NCI-H1436 (cell line): ENCODE results near the gene SOX9.
"Not testable (repeated sequence)": the region's sequence is repeated elsewhere in the genome, so short reads cannot be mapped to it uniquely, and the experiment has no call there.

Experiments
- DNase-seq: peaks from one replicate; lab custom pipeline; 2025; lab: John Stamatoyannopoulos, UW

Gene SOX9

DNA sequence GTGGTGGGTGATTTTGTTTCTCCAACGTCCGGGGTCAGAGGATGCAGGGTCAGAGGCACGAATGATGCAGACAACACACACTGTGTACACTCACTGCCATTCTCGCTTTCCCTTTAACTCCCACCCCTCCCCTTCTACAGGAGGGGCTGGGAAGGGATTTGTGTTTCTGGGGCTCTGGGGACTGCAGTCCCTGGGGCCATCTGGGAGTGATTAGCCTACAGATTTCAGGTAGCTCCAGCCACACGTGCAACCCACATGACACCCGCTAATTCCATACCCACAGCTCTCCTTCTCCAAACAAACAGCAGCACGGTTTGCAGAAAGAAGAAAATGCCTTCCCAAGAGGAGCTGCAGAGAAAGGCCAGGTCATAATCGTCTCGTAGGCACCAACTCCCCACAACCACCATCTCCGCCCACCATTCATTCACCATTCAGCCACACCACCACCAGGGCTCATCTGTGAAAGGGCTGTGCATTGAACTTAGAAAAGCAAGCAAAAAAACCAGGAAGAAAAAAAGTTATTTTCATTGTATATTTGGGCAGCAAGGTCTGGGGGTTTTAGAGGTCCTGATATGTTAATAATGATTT is 9.4 kb upstream of the SOX9 start:
- peak; percentile 73 for DNase-seq

DNA sequence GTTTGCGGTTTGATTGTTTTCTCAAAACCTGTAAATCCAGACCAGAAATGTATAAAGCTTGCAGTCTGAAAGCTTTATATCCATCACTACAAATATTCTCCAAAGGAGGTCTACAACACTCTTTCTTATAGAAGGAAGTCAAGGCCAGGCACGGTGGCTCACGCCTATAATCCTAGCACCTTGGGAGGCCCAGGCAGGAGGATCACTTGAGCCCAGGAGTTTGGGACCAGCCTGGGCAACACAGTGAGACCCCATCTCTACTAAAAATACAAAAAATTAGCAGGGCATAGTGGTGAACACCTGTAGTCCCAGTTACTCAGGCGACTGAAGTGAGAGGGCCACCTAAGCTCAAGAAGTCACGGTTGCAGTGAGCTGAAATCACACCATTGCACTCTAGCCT is 8.9 kb upstream of the SOX9 start:
- not testable (repeated sequence) for DNase-seq

DNA sequence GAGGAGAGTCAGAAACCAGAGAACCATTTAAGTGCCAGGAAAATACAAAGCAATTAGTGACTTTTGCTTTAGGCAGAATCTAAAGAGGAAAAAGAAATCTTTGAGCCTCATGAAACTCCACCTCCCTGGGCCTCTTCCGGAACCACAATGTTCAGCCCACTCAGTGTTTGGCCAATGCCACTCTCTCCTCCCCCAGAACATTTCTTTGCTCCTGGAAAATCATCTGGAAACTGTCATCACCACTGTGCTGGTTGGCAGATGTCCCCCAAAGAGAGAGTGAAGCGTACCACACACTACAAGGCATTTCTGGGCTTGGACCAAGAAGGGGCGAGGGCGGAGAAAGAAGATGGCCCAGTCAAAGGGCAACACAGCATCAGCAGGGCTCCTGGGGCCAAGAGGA is 7.1 kb upstream of the SOX9 start:
- no peak for DNase-seq

DNA sequence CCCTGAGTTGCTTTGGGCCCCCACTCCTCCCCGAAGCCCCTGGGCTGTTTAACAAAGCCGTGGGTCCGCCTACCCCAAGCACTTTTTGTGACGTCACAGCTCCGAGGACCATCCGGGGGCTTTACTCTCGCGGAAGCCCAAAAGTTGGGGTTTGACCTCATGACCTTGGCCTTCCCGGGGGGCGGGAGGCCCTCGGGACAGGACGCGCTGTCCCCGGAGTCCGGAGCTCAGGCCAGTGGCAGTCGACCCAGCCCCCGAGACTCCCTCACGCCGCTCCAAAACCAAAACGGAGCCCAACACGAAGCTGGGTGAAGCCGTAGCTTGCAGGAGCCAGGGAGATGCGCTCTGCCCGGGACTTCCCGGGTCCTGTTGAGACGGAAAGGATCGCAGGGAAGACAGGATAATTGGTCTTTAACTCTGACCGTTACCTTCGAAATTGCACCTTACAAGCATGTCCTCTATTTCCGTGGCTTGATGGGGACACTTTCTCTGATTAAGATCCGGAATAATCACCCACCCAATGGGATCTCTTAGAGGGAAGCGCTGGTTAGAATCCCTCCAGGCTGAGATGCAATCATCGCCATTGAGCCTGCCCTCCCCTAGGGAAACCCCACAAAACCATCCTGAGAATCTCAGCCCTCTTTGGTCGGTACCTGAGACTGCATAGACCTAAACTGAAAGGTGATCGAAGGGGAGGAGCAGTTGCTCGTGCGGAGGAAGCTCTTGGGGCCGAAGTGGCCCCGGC is 4.9 kb upstream of the SOX9 start:
- no peak for DNase-seq

GRCh38 chr17:72116661-72117521 is 3.9 kb upstream of the SOX9 start:
- DNase-seq: no peak

- no peak for DNase-seq
Measured at GRCh38 chr17:72117535-72118334, 3.1 kb upstream of the SOX9 start.

- peak; percentile 51 for DNase-seq
Measured at GRCh38 chr17:72118335-72119076, 2.3 kb upstream of the SOX9 start.

DNA sequence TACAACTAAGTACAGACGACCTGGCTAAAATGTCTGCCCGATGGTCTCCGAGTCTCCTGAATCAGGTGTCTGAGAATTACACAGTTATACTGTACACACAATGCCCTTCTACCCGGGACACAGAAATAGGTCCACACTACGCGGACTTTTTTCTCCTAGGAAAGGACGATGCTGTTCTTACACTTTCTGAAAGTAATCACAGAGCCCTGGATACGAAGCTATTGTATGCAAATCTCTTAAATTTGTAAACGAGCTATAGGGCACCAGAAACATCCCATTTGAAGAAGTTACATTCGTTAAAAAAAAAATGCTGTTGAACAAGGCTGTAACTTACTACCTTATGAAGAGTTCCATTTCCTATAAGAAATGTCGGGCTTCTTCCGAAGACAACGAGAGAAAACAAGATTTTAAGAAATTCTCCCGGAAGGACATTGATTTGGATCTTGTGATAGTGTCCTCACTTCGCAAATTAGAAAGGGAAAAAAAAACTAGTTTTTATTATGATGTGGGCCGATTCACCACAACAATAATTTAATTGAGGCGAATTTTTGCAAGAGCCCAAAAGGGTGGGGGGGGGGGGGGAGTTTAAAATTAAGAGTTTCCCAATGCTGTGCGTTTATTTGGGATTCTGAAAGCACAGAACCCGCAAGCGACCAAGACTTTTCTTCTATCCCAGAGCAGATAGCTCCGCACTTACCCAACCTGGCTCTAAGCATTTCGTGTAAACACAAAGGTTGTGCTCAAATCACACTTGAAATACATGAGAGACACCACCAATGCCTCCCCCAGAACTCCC is 1.5 kb upstream of the SOX9 start:
- DNase-seq: no peak

DNA sequence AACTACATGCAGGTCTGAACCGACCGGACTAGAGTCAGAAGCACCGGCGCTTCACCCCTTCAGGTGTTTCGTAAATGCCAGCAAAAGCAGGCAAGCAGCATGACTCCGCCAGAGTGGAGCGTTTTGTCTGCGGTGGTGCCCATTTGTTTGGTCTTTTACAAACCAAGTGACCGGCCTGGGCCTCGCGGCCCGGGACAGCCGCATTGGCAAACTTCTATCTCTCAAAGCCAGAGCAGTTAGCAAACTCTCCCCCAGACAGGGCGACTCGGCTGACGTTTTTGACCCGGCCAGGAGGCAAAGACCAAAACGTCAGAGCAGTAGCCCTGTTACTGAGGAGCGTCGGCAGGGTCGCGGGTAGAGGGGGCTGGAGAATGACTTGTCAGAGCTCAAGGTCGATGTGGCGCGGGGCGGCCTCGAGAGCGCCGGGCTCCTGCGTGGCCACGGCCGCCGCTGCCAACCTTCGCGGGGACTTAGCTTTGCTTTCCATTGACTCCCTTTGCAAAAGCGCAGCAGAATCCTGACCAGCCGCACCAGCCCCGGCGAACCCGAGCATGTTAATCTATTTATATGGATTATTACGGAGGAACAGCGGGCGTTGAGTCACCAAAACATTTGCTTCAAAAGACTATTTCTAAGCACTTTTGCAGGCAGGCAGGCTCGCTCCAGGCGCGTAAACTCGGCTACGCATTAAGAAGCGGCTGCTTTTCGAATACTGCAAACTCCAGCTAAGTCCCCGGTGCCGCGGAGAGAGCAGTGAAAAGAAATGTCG is 763 bp upstream of the SOX9 start:
- DNase-seq: no peak

- DNase-seq: peak; percentile 45
Measured at GRCh38 chr17:72121164-72122009, 567 bp downstream of the SOX9 start.

GRCh38 chr17:72122010-72122764 is 1.4 kb downstream of the SOX9 start:
- no peak for DNase-seq

DNA sequence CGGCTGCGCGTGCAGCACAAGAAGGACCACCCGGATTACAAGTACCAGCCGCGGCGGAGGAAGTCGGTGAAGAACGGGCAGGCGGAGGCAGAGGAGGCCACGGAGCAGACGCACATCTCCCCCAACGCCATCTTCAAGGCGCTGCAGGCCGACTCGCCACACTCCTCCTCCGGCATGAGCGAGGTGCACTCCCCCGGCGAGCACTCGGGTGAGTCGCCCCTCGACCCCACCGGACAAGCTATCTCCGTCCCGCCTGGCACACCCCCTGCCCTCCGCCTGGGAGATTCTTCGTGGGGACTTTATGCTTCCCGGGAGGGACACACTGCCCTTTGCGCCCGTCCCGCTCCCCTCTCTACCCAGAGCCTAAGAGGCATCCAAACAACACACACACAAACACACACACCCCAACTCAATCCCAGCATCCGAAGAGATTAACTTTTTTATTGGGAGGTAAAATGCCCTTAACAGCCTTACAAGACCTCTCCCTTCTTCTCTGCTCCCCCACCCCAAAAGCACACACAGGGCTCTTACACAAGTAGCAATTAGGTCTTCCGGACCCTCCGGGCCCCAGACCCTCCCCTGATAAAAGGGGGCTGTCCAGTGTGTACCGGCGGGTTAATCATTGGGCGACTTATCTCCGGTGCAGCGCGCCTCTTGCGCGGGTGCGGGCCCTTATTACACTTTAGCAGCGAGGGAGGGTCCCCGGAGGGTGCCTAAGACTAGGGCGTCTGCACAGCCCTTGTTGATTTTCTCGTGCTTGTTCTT is 2.1 kb downstream of the SOX9 start:
- DNase-seq: no peak

- DNase-seq: no peak
Measured at GRCh38 chr17:72123530-72124437, 3.0 kb downstream of the SOX9 start.

GRCh38 chr17:72124438-72124775 is 3.6 kb downstream of the SOX9 start:
- no peak for DNase-seq

- no peak for DNase-seq
Measured at GRCh38 chr17:72125226-72125651, 4.4 kb downstream of the SOX9 start.

- DNase-seq: no peak
Measured at GRCh38 chr17:72125742-72126141, 4.9 kb downstream of the SOX9 start.
